ENCODE measurements around the gene TAF4B.

GRCh38 chr18:26230497-26230896 lies 4.3 kb downstream of the TAF4B start:
- TF ChIP-seq CTCF (IDR thresholded peaks at IDR 0.05; ENCODE audit: poor library complexity, severe bottlenecking) (no peak), POLR2AphosphoS5 (IDR thresholded peaks at IDR 0.05) (no peak), RAD21 (conservative IDR thresholded peaks at IDR 0.05) (no peak), SMC3 (conservative IDR thresholded peaks at IDR 0.05; ENCODE audit: poor library complexity) (no peak), EP300 (conservative IDR thresholded peaks at IDR 0.05; ENCODE audit: poor library complexity, severe bottlenecking) (no peak), REST (IDR thresholded peaks at IDR 0.05; ENCODE audit: borderline replicate concordance) (no peak), EZH2 (IDR thresholded peaks at IDR 0.05; ENCODE audit: borderline replicate concordance, insufficient read depth, low read length, poor library complexity, severe bottlenecking) (no peak), TAF1 (IDR thresholded peaks at IDR 0.05; ENCODE audit: low read depth) (no peak)
